Stimulated activated CD8-positive, alpha-beta memory T cell treated with anti-CD3 and anti-CD28 coated beads, Interleukin-2, amount 100 ng/mL, for 48 hours (primary cell): ENCODE measurements around the gene CRYBA2.
A peak's percentile ranks its signal among the peaks of the same experiment; 100 is the strongest.

Source experiments
- DNase-seq, 2 donors: peaks; one replicate each; pipeline ENCODE4 v3.0.0-alpha.2; 2020; ENCODE audit warnings: low read depth in 2 of 2

The CRYBA2 gene

DNA sequence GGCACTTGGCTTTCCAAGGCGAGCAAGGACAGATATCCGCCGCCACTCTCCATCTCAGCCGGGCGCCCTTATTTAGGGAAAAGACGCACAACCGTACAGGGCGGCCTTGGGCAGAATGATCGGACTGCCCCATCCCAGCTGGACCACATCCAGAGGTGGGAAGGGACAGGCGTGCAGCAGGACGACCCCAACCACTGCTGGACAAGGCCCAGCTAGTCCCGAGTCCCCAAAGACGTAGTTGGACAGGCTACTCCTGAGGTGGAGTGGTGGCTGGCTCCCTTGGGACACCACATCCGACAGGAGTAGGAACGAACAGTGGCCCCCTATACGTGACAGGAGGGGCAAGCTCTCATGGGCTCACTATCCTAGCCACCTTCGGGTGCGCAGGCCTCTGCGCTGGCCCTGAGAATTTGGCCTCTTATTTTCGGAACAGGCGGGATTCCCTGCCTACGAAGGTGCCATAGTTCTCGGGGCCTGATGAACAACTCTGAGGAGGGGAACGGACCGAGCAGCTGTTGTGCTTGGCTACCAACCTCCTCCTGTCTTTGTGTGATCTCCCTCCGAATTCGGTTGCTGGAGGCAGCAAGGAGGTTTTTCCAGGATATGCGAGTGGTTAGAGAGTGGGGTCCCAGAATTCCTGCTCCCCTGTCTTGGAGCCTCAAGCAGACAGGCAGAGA, 10.5 kb downstream of the CRYBA2 start:
- DNase-seq, result no peak

DNA sequence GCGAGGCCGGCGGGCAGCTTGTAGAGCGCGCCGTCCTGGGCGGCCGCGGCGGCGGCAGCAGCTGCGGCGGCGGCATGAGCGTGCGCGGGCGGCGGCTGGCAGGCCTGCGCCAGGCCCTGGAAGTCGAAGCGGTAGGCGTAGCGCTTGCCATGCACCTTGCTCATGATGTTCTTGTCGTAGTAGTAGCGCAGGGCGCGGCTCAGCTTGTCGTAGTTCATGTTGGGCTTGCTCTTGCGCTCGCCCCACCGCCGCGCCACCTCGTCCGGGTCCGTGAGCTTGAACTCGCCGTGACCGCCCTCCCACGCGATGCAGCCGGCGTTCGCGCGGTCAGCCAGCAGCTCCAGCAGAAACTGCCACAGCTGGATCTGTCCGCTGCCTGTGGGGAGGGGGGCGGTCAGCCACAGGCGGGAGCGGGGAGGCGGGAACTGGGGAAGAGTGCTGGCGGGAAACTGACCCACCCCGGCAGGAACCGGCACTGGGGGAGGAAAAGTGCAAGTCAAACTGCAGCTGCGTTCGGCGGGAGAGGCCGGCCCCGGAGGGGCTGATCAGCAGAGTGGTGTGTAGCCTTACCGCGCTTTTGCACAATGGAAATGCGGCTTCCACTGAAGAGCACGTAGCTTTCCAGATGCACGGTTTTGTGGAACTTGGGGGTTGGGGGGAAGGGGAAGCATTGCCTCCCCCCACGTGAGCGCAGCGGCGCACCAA, 11.2 kb downstream of the CRYBA2 start:
- DNase-seq, result no peak

DNA sequence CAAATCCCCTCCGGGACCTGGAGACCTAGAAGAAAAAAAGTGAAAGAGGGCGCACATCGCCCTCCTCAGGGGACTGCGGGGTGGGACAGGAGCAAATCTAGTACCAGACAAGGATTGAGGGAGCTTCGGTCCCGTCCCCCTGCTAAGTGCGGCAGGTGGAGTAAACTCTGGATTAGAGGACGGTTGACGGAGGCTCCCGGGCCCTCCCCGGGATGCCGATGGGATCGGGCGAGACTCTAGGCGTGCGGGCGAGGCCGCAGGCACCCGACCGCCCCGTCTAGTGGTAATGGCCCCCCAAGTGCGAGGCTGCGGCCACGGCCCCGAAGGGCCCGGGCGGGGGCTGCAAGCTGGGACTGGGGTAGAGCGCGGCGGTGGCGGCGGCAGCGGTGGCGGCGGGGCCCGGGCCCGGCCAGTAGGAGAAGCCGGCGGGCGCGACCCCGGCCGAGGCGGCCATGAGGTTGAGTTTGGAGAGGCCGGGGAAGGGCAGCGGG, 11.8 kb downstream of the CRYBA2 start:
- DNase-seq, result no peak

DNA sequence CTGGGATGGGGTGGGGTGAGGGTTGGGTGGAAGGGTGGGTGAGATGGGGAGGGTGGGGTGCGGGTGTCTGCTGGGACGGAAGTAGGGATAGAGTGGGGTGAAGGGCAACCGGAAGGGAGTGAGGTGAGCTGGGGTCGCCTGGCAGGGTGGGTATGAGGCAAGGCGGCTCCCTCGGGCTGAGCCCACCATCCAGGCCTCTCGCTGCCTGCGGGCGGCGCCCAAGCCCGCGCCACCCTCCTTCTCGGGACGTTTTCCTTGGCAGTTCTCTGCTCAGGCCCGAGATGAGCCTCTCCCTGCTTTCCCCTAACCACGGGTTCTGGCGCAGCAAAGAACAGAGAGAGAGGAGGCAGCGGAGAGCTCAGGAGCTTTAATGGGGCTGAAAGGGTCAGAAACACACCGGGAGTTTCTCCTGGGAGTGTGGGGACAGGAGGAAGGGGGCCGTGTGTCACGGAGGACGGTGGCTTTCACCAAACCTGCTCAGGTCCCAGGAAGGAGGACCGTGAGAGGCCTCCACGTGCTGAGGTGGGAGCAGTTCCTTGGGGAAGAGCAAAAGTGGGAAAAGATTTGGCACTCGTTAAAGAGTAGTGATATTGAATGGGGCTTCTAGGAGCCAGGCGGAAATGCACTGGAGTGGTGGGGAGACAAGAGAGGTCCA, 12.4 kb downstream of the CRYBA2 start:
- no peak for DNase-seq

DNA sequence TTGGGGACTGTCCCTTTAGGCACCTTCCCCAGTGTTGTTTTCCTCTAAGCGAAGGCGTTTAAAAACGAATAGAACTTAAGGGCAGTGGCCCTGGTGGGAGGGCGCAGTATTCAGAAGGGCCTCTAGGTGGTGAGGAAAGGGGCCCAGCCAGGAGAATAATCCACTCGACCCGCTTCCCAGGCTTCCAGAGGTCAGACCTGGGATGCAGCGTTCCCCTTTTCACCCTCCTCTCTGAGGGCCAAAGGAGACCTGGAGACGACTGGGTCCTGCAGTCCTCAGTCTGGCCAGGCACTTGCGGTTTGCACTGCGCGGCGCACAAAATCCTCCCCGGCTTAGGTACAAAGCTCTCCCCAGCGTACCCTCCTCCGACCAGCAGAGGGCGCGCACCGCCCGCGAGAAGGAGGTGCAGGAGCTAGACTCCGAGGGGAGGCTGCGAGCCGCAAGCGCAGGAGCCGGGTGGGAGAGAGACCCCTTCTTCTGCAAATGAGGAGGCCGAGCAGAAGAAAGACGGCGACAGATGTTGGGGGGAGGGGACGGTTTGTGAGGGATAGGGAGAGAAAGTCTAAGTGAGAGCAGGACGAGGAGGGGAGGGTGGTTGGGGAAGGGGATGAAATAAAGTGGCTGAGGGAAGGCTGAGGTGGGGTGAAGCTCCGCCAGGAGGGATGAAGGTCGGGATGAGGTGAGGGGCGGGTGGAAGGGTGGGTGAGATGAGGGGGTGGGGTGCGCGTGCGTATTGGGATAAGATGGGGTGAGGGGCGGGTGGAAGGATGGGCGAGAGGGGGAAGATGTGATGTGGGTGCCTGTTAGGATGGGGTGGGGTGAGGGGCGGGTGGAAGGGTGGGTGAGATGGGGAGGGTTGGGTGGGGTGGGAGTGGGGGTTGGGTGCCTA, 13.1 kb downstream of the CRYBA2 start:
- DNase-seq, result peak; percentile 79 to 80

DNA sequence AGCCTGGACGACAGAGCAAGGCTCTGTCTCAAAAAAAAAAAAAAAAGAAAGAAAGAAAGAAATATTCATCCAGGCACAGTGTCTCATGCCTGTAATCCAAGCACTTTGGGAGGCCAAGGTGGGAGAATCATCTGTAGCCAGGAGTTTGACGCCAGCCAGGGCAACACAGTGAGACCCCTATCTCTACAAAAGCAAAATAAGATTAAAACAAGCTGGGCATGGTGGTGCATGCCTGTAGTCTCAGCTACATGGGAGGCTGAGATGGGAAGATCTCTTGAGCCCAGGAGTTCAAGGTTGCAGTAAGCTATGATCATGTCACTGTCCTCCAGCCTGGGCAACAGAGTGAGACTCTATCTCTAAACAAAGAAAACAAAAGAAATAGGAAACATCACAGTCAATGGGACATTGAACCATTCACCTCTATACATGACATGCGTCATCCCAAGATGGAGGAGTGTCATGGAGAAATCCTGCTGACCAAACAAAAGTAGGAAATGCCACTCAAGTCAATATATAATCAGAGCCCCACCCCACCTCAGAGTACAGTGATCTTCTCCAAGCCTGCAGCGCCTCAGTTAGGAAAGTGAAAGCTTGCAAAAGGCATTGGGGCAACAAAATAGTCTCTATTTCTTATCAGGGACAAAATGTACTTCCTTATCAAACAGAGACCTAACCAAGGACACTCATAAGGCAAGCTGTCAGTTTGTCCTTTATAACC, 18.0 kb downstream of the CRYBA2 start:
- DNase-seq, result no peak

DNA sequence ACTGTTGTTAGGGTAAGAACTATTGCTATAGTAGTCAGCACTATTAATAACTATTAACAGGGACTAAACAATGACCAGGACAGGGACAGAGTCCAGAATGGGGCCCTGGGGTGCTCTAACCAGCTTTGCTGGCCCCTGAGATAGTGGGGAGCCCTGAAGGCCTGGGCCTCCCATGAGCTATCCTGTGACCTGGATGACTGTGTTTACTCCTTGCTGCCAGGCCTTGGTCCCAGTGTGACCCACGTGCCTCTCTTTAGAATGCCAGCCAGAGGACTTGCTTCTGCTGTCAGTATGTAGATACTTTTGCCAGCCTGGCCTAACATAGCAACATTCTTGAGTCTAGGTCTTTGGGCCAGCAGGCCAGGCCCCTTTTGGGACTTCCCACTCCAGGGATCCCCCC, 22.3 kb downstream of the CRYBA2 start:
- no peak for DNase-seq

DNA sequence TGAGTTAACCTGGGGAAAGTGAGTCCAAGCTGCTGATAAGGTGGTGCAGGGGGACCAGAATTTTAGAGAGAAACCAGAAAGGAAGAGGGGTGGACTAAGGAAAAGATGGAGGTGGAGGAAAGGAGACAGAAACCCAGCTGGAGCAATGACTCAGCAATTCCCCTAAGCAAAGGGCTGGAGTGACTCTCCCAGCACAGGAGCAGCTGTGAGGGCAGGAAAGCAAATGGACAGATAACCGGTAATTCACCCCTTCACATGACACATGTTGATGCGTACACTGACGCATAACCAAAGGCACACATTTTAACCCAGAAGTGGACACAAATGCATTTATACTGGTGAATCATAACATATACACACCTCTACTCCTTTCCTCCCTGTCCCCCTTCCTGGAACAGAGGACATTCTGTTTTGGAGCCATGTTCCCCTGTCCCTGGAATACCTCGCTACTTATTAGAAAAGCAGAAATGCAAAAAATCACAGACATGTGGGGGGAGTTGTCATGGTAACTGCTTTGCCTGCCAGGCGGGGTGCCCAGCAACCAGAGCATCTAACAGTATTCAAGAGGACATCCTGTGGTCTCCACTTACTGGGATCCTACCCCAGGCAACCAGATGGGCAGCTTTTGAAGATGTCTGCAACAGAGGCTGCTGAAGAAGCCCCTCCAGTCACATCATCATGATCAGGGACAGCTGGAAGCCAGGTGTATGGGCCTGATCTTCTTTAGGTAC, 29.0 kb downstream of the CRYBA2 start:
- DNase-seq, result no peak

DNA sequence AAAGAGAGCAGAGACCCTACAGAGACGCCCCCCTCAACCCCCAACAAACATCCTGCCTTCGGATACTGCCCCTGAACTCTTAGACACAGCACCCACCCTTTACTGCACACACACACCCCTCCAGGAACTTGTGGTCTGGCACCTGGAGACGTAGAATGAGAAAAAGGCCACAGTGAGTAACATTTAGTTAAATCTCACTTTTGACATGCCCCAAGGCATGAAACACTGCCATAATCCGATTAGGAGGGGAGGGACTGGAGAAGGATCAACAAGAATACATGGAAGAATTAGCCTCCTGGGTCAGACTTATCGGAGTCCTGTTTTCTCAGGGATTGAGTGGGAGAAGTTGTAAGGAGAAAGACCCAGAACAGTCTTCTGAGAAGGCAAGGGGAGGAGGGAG, 29.6 kb downstream of the CRYBA2 start:
- no peak for DNase-seq

DNA sequence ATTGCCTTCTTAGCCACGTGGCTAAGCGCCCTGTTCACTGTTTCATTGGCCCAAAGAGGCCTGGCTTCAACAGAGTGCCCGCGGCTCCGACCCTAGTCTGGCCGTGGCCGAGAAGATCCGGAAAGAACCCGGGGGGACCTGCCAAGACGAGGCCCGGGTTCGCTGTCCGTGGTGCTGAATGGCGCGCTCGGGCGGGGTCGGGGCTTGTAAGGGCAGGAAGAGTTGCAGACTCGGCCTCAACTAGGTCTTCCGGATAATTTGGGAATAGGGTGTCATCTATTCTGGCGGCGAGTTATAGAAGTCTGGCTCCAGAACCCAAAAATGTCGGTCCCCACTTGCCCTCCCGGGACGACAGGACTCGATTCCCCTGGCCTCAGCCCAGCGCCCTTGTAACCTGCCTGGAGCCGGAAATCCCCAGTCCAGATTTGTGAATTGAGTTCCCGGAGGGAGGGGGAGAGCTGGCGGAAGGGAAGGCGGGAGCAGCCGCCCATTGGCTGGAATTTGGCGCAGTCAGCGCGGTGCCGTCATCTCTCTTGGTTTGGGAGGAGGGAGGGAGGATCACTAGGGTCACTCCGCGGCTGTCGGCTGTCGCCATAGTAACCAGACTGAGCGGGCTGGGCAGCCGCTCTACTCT, 30.2 kb downstream of the CRYBA2 start:
- DNase-seq, result peak; percentile 43 to 54

DNA sequence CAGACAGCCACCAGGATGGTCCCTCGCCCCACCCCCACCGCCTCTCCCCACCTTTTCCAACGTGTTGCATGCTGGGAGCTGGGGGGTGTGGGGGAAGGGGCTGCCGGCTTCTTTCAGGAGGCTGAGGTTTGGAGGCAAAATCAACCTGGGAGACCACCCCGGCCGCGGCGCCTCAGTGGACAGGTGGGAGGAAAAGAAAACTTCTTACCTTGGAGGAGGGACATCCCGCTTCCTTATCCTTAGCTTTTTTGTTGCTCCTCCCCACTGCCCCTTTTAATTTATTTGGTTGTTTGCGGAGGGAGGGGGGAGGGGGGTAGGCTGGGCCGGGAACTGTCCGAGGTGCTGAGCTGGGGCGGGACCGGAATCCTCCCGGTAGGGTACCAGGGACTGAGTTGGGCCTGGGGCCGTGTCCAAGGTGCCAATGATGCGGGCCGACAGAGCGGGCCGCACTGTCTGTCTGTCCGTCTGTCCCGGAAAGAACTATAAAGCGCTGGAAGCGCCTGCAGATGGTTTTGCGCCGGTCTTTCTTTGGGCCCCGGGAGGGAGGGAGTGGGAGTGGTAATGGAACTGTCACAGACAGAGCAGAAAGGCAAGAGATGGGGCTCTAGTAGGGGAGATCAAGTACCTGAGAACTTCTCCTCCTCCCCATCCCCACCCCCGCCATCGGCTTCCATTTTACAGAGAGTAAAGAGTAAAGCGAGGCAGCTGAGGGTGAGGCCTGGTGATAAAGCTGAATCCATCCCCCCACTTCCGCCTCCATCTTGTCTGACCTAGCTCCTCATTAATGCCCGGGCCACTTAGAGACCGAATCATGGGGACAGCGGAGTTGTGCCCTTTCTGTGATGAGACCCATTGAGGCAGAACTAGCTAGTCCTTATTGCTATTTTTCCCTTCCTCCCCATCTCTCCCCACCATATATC, 31.3 kb downstream of the CRYBA2 start:
- no peak for DNase-seq

DNA sequence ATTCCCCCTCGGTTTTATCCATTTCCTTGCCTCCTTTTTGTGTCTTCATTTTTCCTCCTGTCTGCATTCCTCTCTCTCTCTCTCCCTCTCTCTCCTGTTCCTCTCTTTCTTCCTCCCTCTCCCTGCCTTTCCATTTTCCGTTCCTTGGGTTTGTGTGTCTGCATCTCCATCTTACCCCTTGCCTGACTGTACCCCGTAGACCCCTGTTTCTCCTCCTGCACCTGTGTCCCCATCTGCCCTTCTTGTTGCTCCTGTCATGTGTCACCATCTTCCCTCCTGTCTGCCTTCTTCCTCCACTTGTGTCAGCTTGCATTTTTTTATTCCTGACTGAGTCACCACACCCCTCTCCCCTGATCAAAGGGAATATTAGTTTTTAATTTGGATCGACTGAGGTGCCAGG, 32.0 kb downstream of the CRYBA2 start:
- DNase-seq, result no peak

DNA sequence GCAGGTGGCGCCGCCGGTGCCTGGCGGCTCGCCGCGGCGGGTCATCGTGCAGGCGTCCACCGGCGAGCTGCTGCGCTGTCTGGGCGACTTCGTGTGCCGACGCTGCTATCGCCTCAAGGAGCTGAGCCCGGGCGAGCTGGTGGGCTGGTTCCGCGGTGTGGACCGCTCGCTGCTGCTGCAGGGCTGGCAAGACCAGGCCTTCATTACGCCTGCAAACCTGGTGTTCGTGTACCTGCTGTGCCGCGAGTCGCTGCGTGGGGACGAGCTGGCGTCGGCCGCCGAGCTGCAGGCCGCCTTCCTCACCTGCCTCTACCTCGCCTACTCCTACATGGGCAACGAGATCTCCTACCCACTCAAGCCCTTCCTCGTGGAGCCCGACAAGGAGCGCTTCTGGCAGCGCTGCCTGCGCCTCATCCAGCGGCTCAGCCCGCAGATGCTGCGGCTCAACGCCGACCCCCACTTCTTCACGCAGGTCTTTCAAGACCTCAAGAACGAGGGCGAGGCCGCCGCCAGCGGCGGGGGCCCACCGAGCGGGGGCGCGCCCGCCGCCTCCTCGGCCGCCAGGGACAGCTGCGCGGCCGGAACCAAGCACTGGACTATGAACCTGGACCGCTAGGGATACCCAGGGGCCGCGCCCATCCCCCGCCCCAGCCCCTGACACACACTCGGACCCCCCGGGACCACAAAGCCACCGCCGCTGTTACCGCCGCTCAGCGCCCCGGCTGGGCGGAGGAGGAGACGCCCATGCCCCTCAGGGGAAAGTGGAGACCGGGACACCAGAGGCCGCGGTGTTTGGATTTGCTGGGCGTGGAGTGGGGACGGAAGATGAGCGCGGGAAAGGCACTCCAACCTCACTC, 32.7 kb downstream of the CRYBA2 start:
- DNase-seq, result no peak

DNA sequence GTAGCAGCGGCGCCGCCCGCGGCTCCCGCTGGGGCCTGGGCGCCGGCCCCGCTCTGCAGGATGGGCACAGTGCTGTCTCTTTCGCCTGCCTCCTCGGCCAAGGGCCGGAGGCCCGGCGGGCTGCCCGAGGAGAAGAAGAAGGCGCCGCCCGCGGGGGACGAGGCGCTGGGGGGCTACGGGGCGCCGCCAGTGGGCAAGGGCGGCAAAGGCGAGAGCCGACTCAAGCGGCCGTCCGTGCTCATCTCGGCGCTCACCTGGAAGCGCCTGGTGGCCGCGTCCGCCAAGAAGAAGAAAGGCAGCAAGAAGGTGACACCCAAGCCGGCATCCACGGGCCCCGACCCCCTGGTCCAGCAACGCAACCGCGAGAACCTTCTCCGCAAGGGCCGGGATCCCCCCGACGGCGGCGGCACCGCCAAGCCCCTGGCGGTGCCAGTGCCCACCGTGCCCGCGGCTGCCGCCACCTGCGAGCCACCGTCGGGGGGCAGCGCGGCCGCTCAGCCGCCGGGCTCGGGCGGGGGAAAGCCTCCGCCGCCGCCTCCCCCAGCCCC, 33.4 kb downstream of the CRYBA2 start:
- DNase-seq, result no peak

DNA sequence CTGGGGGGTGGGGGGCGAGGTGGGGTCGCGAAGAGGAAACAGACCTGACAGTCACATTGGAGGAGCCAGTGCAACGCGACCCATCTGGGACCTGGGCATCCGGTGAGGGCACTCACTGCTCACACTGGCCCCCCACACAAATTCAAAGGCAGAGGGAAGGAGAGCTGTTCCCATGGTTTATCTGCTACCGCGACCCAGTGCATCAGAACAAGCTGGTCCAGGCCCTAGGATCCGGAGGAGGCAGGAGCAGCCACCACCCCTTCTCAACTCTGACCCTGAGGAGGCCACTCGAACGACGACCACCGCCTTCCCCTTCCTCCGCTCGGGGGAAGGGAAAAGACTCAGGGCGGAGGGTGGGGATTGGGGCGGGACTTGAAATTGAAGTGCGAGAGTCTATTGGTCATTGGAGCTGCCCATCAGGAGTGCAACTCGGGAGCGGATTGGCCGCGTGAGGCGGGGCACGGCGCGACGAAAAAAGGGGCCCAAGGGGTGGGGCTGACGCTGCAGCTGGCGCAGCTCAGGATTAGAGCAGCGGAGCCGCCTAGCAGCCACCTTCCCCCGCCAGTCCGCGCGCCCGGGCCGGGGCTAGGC, 34.0 kb downstream of the CRYBA2 start, which contains the start of gene CDK5R2:
Gene CDK5R2, plus strand, starts transcription at position 526 of the 591 bp plus-strand sequence. CDS start 155 bp downstream, outside the sequence.
- DNase-seq, result peak; percentile 65 to 84

DNA sequence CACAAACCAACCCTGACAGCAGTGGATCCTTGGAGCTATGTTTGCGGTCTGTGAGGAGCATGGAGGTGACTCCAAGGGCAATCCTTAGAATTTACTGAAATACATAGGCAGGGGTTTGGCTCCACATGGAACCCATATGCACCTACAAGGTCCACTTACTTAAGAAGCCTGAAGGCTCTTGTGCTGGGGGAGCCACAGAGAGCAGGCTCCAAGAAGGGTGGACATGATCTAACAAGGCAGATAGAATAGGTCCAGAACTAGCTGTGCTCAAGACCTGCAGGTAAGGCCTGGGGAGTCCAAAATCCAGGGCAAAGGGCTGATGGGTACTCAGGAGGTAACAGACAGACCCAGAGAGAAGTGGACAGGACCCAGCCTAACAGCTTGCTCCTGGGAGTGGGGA, 34.9 kb downstream of the CRYBA2 start:
- no peak for DNase-seq

DNA sequence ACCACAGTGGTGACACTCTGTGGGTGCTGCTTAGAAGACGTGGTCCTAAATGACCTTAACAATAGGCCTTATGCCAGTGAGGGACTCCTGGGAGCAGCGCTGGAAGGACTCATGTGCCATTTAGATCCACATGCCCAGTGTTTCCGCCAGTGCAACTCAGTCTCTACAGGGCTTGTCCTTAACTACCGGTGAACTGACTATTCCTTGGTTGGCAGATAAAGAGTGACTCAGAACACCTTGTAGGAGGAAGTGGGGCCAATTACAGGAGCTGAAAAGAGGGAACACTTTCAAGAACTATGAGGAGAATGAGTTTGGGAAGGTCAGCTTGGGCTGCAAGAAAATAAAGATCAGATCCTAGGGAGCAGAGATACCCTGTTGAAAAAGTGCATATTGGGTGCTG, 35.6 kb downstream of the CRYBA2 start:
- no peak for DNase-seq
